ENCODE data around the gene SEM1. TPM values are rescaled to one million over a fixed set of nuclear protein-coding genes. Genes with fewer than 3 reads are reported as not detected.
"Not testable (repeated sequence)": the region's sequence is repeated elsewhere in the genome, so short reads cannot be mapped to it uniquely, and the experiment has no call there.

SEM1 gene
- total and polyA plus RNA-seq, 9 of the 15 experiments (the other 6 are each of a cell fraction or from before 2014, with no cell fraction given): 74.7 to 938 (median 454) TPM

DNA sequence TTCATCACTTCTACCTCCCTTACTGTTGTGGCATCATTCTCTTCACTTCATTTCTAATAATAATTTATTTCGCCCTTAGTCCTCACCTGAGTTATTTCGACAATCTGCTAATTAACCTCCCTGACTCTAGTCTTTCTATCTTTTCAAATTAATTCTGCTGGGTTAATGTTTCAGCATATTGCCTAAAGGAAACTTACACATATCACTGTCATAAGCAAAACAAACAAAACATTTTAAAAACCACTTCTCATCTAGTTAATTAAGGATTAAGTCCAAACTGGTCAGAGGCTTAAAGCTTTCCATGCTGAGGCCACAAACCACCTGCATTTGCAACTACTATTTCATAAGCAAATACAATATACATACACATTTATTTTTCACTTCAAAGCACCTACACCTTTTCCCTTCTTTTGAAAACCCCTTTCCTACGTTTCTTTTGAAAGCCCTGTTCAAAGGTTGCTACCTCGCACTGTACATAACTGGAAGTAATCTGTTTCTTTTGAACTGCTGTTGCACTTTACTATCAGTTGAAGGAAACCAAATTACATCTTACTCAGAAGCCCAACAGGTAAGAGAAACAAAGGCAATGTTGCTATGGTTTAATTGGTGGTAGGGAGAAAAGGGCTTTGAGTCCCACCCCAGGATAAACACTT, 10.3 kb downstream of the SEM1 start:
- Histone ChIP-seq H2AFZ (ENCODE audit: low read depth, low read length) (no peak overlapping the region), H3K36me3 (ENCODE audit: control insufficient read depth, insufficient read depth, low read length) (peaks cover 23% of the 10 kb centered on the region; the same call in 2 of the 3 replicates), H3K4me3 (no peak overlapping the region), H3K27ac (ENCODE audit: extremely low read depth, low read depth, low read length) (no peak overlapping the region), H3K4me2 (ENCODE audit: insufficient read depth, low read length) (no peak overlapping the region), H4K20me1 (replicated peaks; ENCODE audit: control insufficient read depth, insufficient read depth, low read length) (peaks cover 27% of the 10 kb centered on the region; the same call in 1 of the 2 replicates), H3K27me3 (ENCODE audit: control insufficient read depth in 2 of 2, insufficient read depth in 2 of 2, low read length in 2 of 2) (no peaks in the 10 kb centered on the region), H3K9me3 (replicated peaks; ENCODE audit: control insufficient read depth, insufficient read depth, low read depth, low read length) (no peaks in the 10 kb centered on the region), H3K79me2 (ENCODE audit: control insufficient read depth, insufficient read depth, low read length) (peaks cover 95% of the 10 kb centered on the region), H3K9ac (ENCODE audit: insufficient read depth in 1 of 2, low read depth in 2 of 2, low read length in 2 of 2) (no peak overlapping the region), H3K4me1 (replicated peaks in 1 of 2; ENCODE audit: control insufficient read depth in 2 of 2, insufficient read depth in 2 of 2, low read length in 2 of 2) (no peaks in the 10 kb centered on the region; a peak in 1 of 5 replicates), H3K9me1 (ENCODE audit: control insufficient read depth, insufficient read depth, low read length) (no peaks in the 10 kb centered on the region)
- POLR2A ChIA-PET: no interaction called here
- TF ChIP-seq, protein P1, sequence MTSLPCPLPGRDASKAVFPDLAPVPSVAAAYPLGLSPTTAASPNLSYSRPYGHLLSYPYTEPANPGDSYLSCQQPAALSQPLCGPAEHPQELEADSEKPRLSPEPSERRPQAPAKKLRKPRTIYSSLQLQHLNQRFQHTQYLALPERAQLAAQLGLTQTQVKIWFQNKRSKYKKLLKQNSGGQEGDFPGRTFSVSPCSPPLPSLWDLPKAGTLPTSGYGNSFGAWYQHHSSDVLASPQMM (CRISPR knock-in tag; IDR thresholded peaks at IDR 0.05): no peak
- TF ChIP-seq EGR1 (conservative IDR thresholded peaks at IDR 0.05): no peak
- no peak for DNase-seq (ENCODE audit: extremely low read depth in 1 of 4, low spot score in 3 of 4)
- no peak for ATAC-seq
- no peak for FAIRE-seq
- intact Hi-C loops (cut with micrococcal nuclease) (no loop called here), in situ Hi-C loops (cut with MboI) (no loop called here)
- no TSS peak for BruUV-seq (replicated peaks)
- CTCF ChIA-PET (ENCODE audit: low intra/inter-chr PET ratio): no interaction called here
- WGBS (ENCODE audit: insufficient coverage, low coverage, missing lambda C conversion rate): 90% methylated on average over 4 of the region's 4 CpGs

- H3K4me2 ChIP-seq (ENCODE audit: insufficient read depth, low read length); H3K9me3 ChIP-seq (replicated peaks; ENCODE audit: control insufficient read depth, insufficient read depth, low read depth, low read length); H3K27ac ChIP-seq (ENCODE audit: extremely low read depth, low read depth, low read length); H3K4me3 ChIP-seq; H3K4me1 ChIP-seq (replicated peaks in 1 of 2; ENCODE audit: control insufficient read depth in 2 of 2, insufficient read depth in 2 of 2, low read length in 2 of 2); intact Hi-C loops (cut with micrococcal nuclease); H2AFZ ChIP-seq (ENCODE audit: low read depth, low read length); BruUV-seq (replicated peaks); in situ Hi-C loops (cut with MboI); ATAC-seq; CTCF ChIA-PET (ENCODE audit: low intra/inter-chr PET ratio); H3K9ac ChIP-seq (ENCODE audit: insufficient read depth in 1 of 2, low read depth in 2 of 2, low read length in 2 of 2); DNase-seq (ENCODE audit: extremely low read depth in 1 of 4, low spot score in 3 of 4); H3K9me1 ChIP-seq (ENCODE audit: control insufficient read depth, insufficient read depth, low read length); H3K27me3 ChIP-seq (ENCODE audit: control insufficient read depth in 2 of 2, insufficient read depth in 2 of 2, low read length in 2 of 2); FAIRE-seq; POLR2A ChIA-PET: not testable (repeated sequence)
- peak; percentile 30 for TF ChIP-seq ZNF146 (CRISPR knock-in tag; IDR thresholded peaks at IDR 0.05; ENCODE audit: unreplicated experiment)
- H4K20me1 ChIP-seq (replicated peaks; ENCODE audit: control insufficient read depth, insufficient read depth, low read length): peaks cover 27% of the 10 kb centered on the region; the same call in 1 of the 2 replicates
- H3K36me3 ChIP-seq (ENCODE audit: control insufficient read depth, insufficient read depth, low read length): peaks cover 28% of the 10 kb centered on the region; the same call in 2 of the 3 replicates
- H3K79me2 ChIP-seq (ENCODE audit: control insufficient read depth, insufficient read depth, low read length): peaks cover 90% of the 10 kb centered on the region
- 94% methylated on average over 7 of the region's 7 CpGs for WGBS (ENCODE audit: insufficient coverage, low coverage, missing lambda C conversion rate)
Measured at GRCh38 chr7:96698449-96698848, 11.2 kb downstream of the SEM1 start.
